IMR-90 (cell line): ENCODE data around the gene TMEM86B. TPM values are rescaled to one million over a fixed set of nuclear protein-coding genes. Genes with fewer than 3 reads are reported as not detected.

Experiments used
- ATAC-seq: fragments of 200-7000 bp; cut with Tn5 transposase; 2 replicates; pipeline ENCODE4 v1.9.1; 2020; ENCODE audit warnings: low read depth, mild to moderate bottlenecking, moderate library complexity
- BruUV-seq: library from RNA; stranded (reverse); fragments of 400-500 nt; replicated peaks from 2 replicates; lab custom pipeline; 2021; lab: Mats Ljungman, UMichigan
- CTCF ChIA-PET: fragments of 300-600 bp; formaldehyde crosslinking; extraction: SDS; loops from one replicate; lab custom pipeline; 2021; ENCODE audit warnings: antibody characterized with exemption; lab: Yijun Ruan, JAX
- POLR2A ChIA-PET: fragments of 300-600 bp; sonication (Branson Sonifier 250); formaldehyde crosslinking; loops from one replicate; lab custom pipeline; 2022; ENCODE audit warnings: antibody characterized with exemption; ENCODE audit not compliant: unreplicated experiment; lab: Charles Lee
- DNase-seq: peaks from one replicate; pipeline ENCODE4 v3.0.0; 2013
- H2AFZ ChIP-seq: replicated peaks from 2 replicates; pipeline ENCODE3; 2013; ENCODE audit warnings: low read length, mild to moderate bottlenecking; ENCODE audit not compliant: poor library complexity
- H2AK5ac ChIP-seq: 2 replicates; pipeline ENCODE4 v1.6.1; 2013; ENCODE audit warnings: low read depth, low read length, inconsistent platforms
- H2AK9ac ChIP-seq: replicated peaks from 2 replicates; pipeline ENCODE3; 2013; ENCODE audit warnings: mild to moderate bottlenecking, low read depth, low read length, moderate library complexity; ENCODE audit not compliant: poor library complexity
- H2BK120ac ChIP-seq: 2 replicates; pipeline ENCODE4 v1.6.1; 2013; ENCODE audit warnings: low read depth, low read length, inconsistent platforms
- H2BK15ac ChIP-seq: 3 replicates; pipeline ENCODE4 v1.6.1; 2013; ENCODE audit warnings: low read depth, low read length, inconsistent platforms
- H2BK20ac ChIP-seq: 2 replicates; pipeline ENCODE4 v1.6.1; 2013; ENCODE audit warnings: low read depth, mild to moderate bottlenecking, inconsistent platforms, low read length, moderate library complexity
- H2BK5ac ChIP-seq: 2 replicates; pipeline ENCODE4 v1.6.1; 2013; ENCODE audit warnings: mild to moderate bottlenecking, low read depth, low read length, inconsistent platforms; ENCODE audit not compliant: poor library complexity, severe bottlenecking
- H3K14ac ChIP-seq: replicated peaks from 2 replicates; pipeline ENCODE4 v1.6.1; 2013; ENCODE audit warnings: low read depth, low read length, inconsistent platforms
- H3K18ac ChIP-seq: 2 replicates; pipeline ENCODE4 v1.6.1; 2013; ENCODE audit warnings: low read depth, low read length, control low read depth
- H3K23ac ChIP-seq: 2 replicates; pipeline ENCODE4 v1.6.1; 2013; ENCODE audit warnings: low read depth, low read length, inconsistent platforms
- H3K27ac ChIP-seq: 2 replicates; pipeline ENCODE4 v1.5.1; 2013; ENCODE audit warnings: mild to moderate bottlenecking, control low read depth, low read length; ENCODE audit not compliant: insufficient read depth
- H3K27me3 ChIP-seq: 2 replicates; pipeline ENCODE4 v1.6.1; 2013; ENCODE audit warnings: low read length; ENCODE audit not compliant: control insufficient read depth, insufficient read depth
- H3K36me3 ChIP-seq: 2 replicates; pipeline ENCODE4 v1.6.1; 2013; ENCODE audit warnings: low read length, mixed read lengths; ENCODE audit not compliant: control insufficient read depth, insufficient read depth
- H3K4ac ChIP-seq: 2 replicates; pipeline ENCODE4 v1.6.1; 2013; ENCODE audit warnings: low read depth, low read length, inconsistent platforms
- H3K4me1 ChIP-seq: 2 replicates; pipeline ENCODE4 v1.6.1; 2013; ENCODE audit warnings: low read length, mixed read lengths; ENCODE audit not compliant: control insufficient read depth, insufficient read depth
- H3K4me2 ChIP-seq: 2 replicates; pipeline ENCODE4 v1.6.1; 2013; ENCODE audit warnings: low read depth, mild to moderate bottlenecking, control low read depth, low read length, moderate library complexity
- H3K4me3 ChIP-seq: 2 replicates; pipeline ENCODE4 v1.5.1; 2013; ENCODE audit warnings: low read depth, mild to moderate bottlenecking, control low read depth, low read length, moderate library complexity; ENCODE audit not compliant: insufficient read depth
- H3K56ac ChIP-seq: 2 replicates; pipeline ENCODE4 v1.6.1; 2013; ENCODE audit warnings: low read length, inconsistent platforms; ENCODE audit not compliant: insufficient read depth; ENCODE audit errors: extremely low read depth
- H3K79me1 ChIP-seq, 2 experiments: 2 replicates each; pipeline ENCODE4 v1.6.1; 2013; ENCODE audit warnings: low read length in 2 of 2, inconsistent platforms in 1 of 2, low read depth in 1 of 2
- H3K9ac ChIP-seq: 2 replicates; pipeline ENCODE4 v1.6.1; 2013; ENCODE audit warnings: low read depth, low read length, control low read depth
- H3K9me1 ChIP-seq: 2 replicates; pipeline ENCODE4 v1.6.1; 2013; ENCODE audit warnings: low read length, inconsistent platforms; ENCODE audit not compliant: insufficient read depth
- H3K9me3 ChIP-seq: 2 replicates; pipeline ENCODE4 v1.6.1; 2013; ENCODE audit warnings: low read length; ENCODE audit not compliant: control insufficient read depth, insufficient read depth
- H4K20me1 ChIP-seq: 2 replicates; pipeline ENCODE4 v1.6.1; 2013; ENCODE audit warnings: low read length, inconsistent platforms; ENCODE audit not compliant: insufficient read depth
- H4K5ac ChIP-seq: 2 replicates; pipeline ENCODE4 v1.6.1; 2013; ENCODE audit warnings: mild to moderate bottlenecking, low read depth, low read length, control low read depth
- H4K8ac ChIP-seq, 2 experiments: 2 replicates each; pipeline ENCODE4 v1.6.1; 2013; ENCODE audit warnings: low read depth in 2 of 2, low read length in 2 of 2, control low read depth in 1 of 2, inconsistent platforms in 1 of 2
- H4K91ac ChIP-seq: 2 replicates; pipeline ENCODE4 v1.6.1; 2013; ENCODE audit warnings: low read depth, low read length, inconsistent platforms; ENCODE audit not compliant: insufficient read depth
- BHLHE40 ChIP-seq: fragments of 150-350 bp; IDR thresholded peaks from 2 replicates; pipeline ENCODE4 v1.6.1; 2016; ENCODE audit warnings: mild to moderate bottlenecking, low read depth, low read length
- CEBPB ChIP-seq: IDR thresholded peaks from 2 replicates; pipeline ENCODE4 v1.6.1; 2012; ENCODE audit warnings: low read depth, low read length, improper control_type of control experiment
- CHD1 ChIP-seq: IDR thresholded peaks from 2 replicates; pipeline ENCODE4 v1.6.1; 2012; ENCODE audit warnings: low read depth, low read length, improper control_type of control experiment
- FOS ChIP-seq: fragments of 150-350 bp; IDR thresholded peaks from 2 replicates; pipeline ENCODE4 v1.6.1; 2016; ENCODE audit warnings: low read depth, low read length
- MAFK ChIP-seq: IDR thresholded peaks from 2 replicates; pipeline ENCODE4 v1.6.1; 2012; ENCODE audit warnings: low read depth, low read length, improper control_type of control experiment
- MAZ ChIP-seq: IDR thresholded peaks from 2 replicates; pipeline ENCODE4 v1.6.1; 2012; ENCODE audit warnings: low read depth, mild to moderate bottlenecking, low read length, improper control_type of control experiment, moderate library complexity, borderline replicate concordance
- MXI1 ChIP-seq: IDR thresholded peaks from 2 replicates; pipeline ENCODE4 v1.6.1; 2012; ENCODE audit warnings: low read depth, mild to moderate bottlenecking, low read length, moderate library complexity, borderline replicate concordance
- NFE2L2 ChIP-seq: fragments of 150-350 bp; IDR thresholded peaks from 2 replicates; pipeline ENCODE4 v1.6.1; 2016; ENCODE audit warnings: low read depth, mild to moderate bottlenecking, low read length
- POLR2A ChIP-seq: IDR thresholded peaks from 2 replicates; pipeline ENCODE4 v1.6.1; 2012; ENCODE audit warnings: mild to moderate bottlenecking, low read depth, low read length
- RAD21 ChIP-seq: IDR thresholded peaks from 2 replicates; pipeline ENCODE4 v1.6.1; 2012; ENCODE audit warnings: low read length, improper control_type of control experiment
- RCOR1 ChIP-seq: IDR thresholded peaks from 2 replicates; pipeline ENCODE4 v1.6.1; 2012; ENCODE audit warnings: mild to moderate bottlenecking, low read length, improper control_type of control experiment; ENCODE audit not compliant: insufficient replicate concordance
- RFX5 ChIP-seq: IDR thresholded peaks from 2 replicates; pipeline ENCODE4 v1.8.0; 2012; ENCODE audit warnings: low read depth, mild to moderate bottlenecking, low read length, moderate library complexity
- SMC3 ChIP-seq: fragments of 150-350 bp; IDR thresholded peaks from 2 replicates; pipeline ENCODE4 v1.6.1; 2016; ENCODE audit warnings: low read depth, mild to moderate bottlenecking, antibody characterized with exemption, low read length, moderate library complexity
- WGBS, 2 experiments: methylation state at CpG; one replicate each; pipeline versions ENCODE4 v1.1.5 to v1.1.7; 2013; ENCODE audit warnings: missing lambda C conversion rate in 2 of 2; ENCODE audit not compliant: insufficient read length in 1 of 2; ENCODE audit errors: extremely low coverage in 2 of 2; 5-methylcytosine and 5-hydroxymethylcytosine counted together
- dilution Hi-C: fragments of 300-500 bp; cut with HindIII; formaldehyde crosslinking; loops from one replicate; pipeline ENCODE4 v1.14.3; 2018; ENCODE audit warnings: low sequenced_read_pairs; ENCODE audit not compliant: unreplicated experiment
- in situ Hi-C: fragments of 300-500 bp; cut with MboI; formaldehyde crosslinking; loops from 3 replicates; pipeline ENCODE4 v1.14.3; 2019; ENCODE audit warnings: low sequenced_read_pairs, inconsistent platforms, mixed read lengths
- intact Hi-C: fragments of 100-400 bp; cut with micrococcal nuclease; formaldehyde crosslinking; loops from 2 replicates; pipeline ENCODE4 v1.10.0; 2022
- polyA plus RNA-seq, 3 experiments: library from polyadenylated mRNA; depleted of rRNA; stranded (reverse); fragments of >200 nt; gene quantifications; 2 replicates each; pipeline ENCODE4 v1.2.3, GENCODE V29; 2012; ENCODE audit warnings: low replicate concordance in 1 of 3
- total RNA-seq: library from RNA; depleted of rRNA; stranded (reverse); fragments of >200 nt; gene quantifications from 2 replicates; pipeline ENCODE4 v1.2.3, GENCODE V29; 2012
- TF ChIP-seq, protein P1 (sequence below): fragments of 150-350 bp; IDR thresholded peaks from 2 replicates; pipeline ENCODE4 v1.6.1; 2017; ENCODE audit warnings: mild to moderate bottlenecking, antibody characterized with exemption, low read length, low read depth
- TF ChIP-seq, protein P2 (sequence below): fragments of 150-350 bp; IDR thresholded peaks from 2 replicates; pipeline ENCODE4 v1.6.1; 2016; ENCODE audit warnings: low read depth, mild to moderate bottlenecking, low read length, moderate library complexity, borderline replicate concordance
- TF ChIP-seq, protein P3 (sequence below): conservative IDR thresholded peaks from 2 replicates; pipeline ENCODE4 v1.5.1; 2012; ENCODE audit warnings: mild to moderate bottlenecking, low read depth, low read length, improper control_type of control experiment

TMEM86B gene
- total and polyA plus RNA-seq, 2 of the 4 experiments (the other 2 are of a cell fraction), result 0.18 to 2.4 TPM

DNA sequence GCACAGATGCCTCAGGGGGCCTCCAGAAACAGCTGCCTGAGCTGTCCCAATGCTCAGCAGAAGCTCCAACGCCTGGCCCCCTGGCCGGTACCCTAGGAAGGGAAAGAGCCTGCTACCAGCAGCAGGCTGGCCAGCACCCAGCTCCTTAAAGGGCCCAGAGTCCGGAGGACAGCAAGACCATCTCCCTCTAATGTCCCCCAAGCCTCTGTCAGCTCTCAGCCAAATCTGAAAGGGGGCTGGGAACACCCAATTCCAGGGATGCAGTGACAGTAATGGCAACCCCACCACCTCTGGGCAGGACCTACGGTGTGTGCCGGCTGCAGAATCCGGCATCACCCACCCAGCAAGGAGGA, 26.0 kb upstream of the TMEM86B start:
- Histone ChIP-seq H3K56ac (no peak overlapping the region), H3K18ac (no peak overlapping the region), H4K20me1 (peaks cover 87% of the 10 kb centered on the region), H4K5ac (no peak overlapping the region), H3K9me3 (no peaks in the 10 kb centered on the region), H2BK15ac (no peak overlapping the region), H4K8ac (no peak overlapping the region), H2AFZ (no peak overlapping the region), H3K79me1 (peaks cover 6 to 79% of the 10 kb centered on the region in 2 experiments), H3K4me3 (no peak overlapping the region), H2AK9ac (peak overlapping the region; percentile 34), H3K14ac (no peak overlapping the region), H3K9me1 (peaks cover 37% of the 10 kb centered on the region), H3K9ac (no peak overlapping the region), H3K4me1 (peaks cover 15% of the 10 kb centered on the region), H3K36me3 (peaks cover 1% of the 10 kb centered on the region; the same call in 1 of the 2 replicates), H2AK5ac (no peak overlapping the region), H2BK20ac (no peak overlapping the region), H3K4ac (no peak overlapping the region), H3K23ac (no peak overlapping the region), H2BK5ac (no peak overlapping the region), H3K27ac (no peak overlapping the region), H3K27me3 (no peaks in the 10 kb centered on the region), H4K91ac (no peak overlapping the region), H3K4me2 (no peak overlapping the region), H2BK120ac (no peak overlapping the region)
- TF ChIP-seq, protein P1, sequence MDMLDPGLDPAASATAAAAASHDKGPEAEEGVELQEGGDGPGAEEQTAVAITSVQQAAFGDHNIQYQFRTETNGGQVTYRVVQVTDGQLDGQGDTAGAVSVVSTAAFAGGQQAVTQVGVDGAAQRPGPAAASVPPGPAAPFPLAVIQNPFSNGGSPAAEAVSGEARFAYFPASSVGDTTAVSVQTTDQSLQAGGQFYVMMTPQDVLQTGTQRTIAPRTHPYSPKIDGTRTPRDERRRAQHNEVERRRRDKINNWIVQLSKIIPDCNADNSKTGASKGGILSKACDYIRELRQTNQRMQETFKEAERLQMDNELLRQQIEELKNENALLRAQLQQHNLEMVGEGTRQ, result no peak
- no peak for TF ChIP-seq SMC3
- TF ChIP-seq BHLHE40, result no peak
- no peak for TF ChIP-seq CEBPB
- TF ChIP-seq RCOR1, result no peak
- no peak for TF ChIP-seq NFE2L2
- TF ChIP-seq, protein P2, sequence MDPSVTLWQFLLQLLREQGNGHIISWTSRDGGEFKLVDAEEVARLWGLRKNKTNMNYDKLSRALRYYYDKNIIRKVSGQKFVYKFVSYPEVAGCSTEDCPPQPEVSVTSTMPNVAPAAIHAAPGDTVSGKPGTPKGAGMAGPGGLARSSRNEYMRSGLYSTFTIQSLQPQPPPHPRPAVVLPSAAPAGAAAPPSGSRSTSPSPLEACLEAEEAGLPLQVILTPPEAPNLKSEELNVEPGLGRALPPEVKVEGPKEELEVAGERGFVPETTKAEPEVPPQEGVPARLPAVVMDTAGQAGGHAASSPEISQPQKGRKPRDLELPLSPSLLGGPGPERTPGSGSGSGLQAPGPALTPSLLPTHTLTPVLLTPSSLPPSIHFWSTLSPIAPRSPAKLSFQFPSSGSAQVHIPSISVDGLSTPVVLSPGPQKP, result no peak
- no peak for TF ChIP-seq MXI1
- no peak for TF ChIP-seq MAFK
- TF ChIP-seq POLR2A, result no peak
- no peak for TF ChIP-seq CHD1
- no peak for TF ChIP-seq RAD21
- no peak for TF ChIP-seq MAZ
- no peak for TF ChIP-seq RFX5
- TF ChIP-seq, protein P3, sequence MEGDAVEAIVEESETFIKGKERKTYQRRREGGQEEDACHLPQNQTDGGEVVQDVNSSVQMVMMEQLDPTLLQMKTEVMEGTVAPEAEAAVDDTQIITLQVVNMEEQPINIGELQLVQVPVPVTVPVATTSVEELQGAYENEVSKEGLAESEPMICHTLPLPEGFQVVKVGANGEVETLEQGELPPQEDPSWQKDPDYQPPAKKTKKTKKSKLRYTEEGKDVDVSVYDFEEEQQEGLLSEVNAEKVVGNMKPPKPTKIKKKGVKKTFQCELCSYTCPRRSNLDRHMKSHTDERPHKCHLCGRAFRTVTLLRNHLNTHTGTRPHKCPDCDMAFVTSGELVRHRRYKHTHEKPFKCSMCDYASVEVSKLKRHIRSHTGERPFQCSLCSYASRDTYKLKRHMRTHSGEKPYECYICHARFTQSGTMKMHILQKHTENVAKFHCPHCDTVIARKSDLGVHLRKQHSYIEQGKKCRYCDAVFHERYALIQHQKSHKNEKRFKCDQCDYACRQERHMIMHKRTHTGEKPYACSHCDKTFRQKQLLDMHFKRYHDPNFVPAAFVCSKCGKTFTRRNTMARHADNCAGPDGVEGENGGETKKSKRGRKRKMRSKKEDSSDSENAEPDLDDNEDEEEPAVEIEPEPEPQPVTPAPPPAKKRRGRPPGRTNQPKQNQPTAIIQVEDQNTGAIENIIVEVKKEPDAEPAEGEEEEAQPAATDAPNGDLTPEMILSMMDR, result no peak
- TF ChIP-seq FOS, result no peak
- intact Hi-C loops (no loop called here), dilution Hi-C loops (no loop called here), in situ Hi-C loops (no loop called here)
- DNase-seq (no peak), ATAC-seq (no peak)
- WGBS, 2 experiments, result 41% methylated on average over 2 of the region's 6 CpGs; no CpG with 5 or more reads in 1 of the 2 experiments
- CTCF ChIA-PET, result no interaction called here
- POLR2A ChIA-PET, result no interaction called here
- BruUV-seq, result no TSS peak
